ENCODE data around the gene E2F3. TPM values are rescaled to one million over a fixed set of nuclear protein-coding genes. Genes with fewer than 3 reads are reported as not detected.

Gene E2F3
- total RNA-seq, 1 experiment from 2014 or later = 27.1 TPM

DNA sequence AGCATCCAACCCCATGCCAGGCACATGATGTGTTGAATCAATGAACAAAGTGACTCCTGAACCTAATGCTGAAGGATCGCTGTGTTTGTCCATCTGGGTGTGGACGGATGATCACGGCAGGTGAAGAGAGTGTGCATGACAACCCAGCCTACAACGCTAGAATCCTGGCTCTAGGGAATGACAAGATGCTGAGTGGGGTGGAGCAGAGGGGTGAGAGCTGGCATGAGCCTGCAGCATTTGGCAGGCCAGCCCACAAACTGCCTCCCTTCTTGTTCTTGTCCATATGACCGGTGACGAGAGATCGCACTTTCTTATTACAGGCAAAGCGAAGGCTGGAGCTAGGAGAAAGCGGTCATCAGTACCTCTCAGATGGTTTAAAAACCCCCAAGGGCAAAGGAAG lies 77.8 kb downstream of the E2F3 start:
- Histone ChIP-seq H3K27ac (ENCODE audit: low read depth, low read length) (no peak overlapping the region), H3K36me3 (ENCODE audit: control insufficient read depth in 1 of 2, insufficient read depth in 2 of 2, low read length in 2 of 2) (peaks cover 24 to 41% of the 10 kb centered on the region in 2 experiments), H3K9ac (ENCODE audit: low read length) (no peak overlapping the region), H3K4me3 (replicated peaks in 1 of 2; ENCODE audit: low read depth in 1 of 2, low read length in 2 of 2) (no peak overlapping the region), H3K4me2 (ENCODE audit: low read length) (no peak overlapping the region), H3K27me3 (ENCODE audit: insufficient read depth, low read length) (no peaks in the 10 kb centered on the region), H3K4me1 (ENCODE audit: control insufficient read depth in 1 of 2, insufficient read depth in 2 of 2, low read length in 2 of 2) (no peaks in the 10 kb centered on the region), H3K79me2 (ENCODE audit: insufficient read depth, low read length) (peaks cover 46% of the 10 kb centered on the region), H2AFZ (ENCODE audit: low read depth, low read length, poor library complexity, severe bottlenecking) (no peak overlapping the region), H3K9me3 (ENCODE audit: control insufficient read depth in 1 of 2, insufficient read depth in 1 of 2, low read depth in 1 of 2, low read length in 2 of 2) (no peaks in the 10 kb centered on the region), H4K20me1 (ENCODE audit: insufficient read depth) (no peaks in the 10 kb centered on the region), H3K9me2 (ENCODE audit: insufficient read depth) (no peaks in the 10 kb centered on the region)
- BruUV-seq (replicated peaks) = no TSS peak
- intact Hi-C loops (cut with micrococcal nuclease) = no loop called here
- RAD21 ChIA-PET (ENCODE audit: low non-redundant PET in 1 of 2, low total read pairs in 2 of 2, uncharacterized antibody in 2 of 2, unreplicated experiment in 2 of 2) = no interaction called here
- ATAC-seq (no peak), DNase-seq (ENCODE audit: low read depth, low spot score) (no peak)
- POLR2A ChIA-PET = no interaction called here
- CTCF ChIA-PET = no interaction called here
- TF ChIP-seq EZH2phosphoT487 (IDR thresholded peaks at IDR 0.05; ENCODE audit: borderline replicate concordance) (no peak), POLR2A (IDR thresholded peaks at IDR 0.05; ENCODE audit: borderline replicate concordance, extremely low read depth, insufficient read depth, insufficient read length) (no peak), ZFX (IDR thresholded peaks at IDR 0.05) (no peak; the same call in 1 of the 2 replicates), EGR1 (IDR thresholded peaks at IDR 0.05; ENCODE audit: low read depth) (no peak), JUND (IDR thresholded peaks at IDR 0.05) (no peak)
- TF ChIP-seq, protein P1, sequence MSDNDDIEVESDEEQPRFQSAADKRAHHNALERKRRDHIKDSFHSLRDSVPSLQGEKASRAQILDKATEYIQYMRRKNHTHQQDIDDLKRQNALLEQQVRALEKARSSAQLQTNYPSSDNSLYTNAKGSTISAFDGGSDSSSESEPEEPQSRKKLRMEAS (IDR thresholded peaks at IDR 0.05) = no peak

DNA sequence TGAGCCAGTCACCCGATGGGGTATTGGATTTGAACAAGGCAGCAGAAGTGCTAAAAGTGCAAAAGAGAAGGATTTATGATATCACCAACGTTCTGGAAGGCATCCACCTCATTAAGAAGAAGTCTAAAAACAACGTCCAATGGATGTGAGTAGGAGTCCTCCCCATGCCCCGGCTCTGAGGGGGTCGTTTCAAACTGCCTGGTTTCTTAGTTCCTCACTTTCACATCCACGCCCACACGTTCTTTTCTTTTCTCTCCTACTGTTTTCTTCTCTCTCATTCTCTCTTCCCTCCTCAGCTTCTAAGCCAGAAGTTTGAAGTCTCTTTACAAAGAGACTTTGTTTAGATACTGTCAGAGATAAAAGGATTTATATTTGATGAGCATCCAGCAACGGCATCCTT lies 79.6 kb downstream of the E2F3 start:
- Histone ChIP-seq H3K4me1 (ENCODE audit: control insufficient read depth in 1 of 2, insufficient read depth in 2 of 2, low read length in 2 of 2) (no peaks in the 10 kb centered on the region), H3K27ac (ENCODE audit: low read depth, low read length) (no peak overlapping the region), H3K27me3 (ENCODE audit: insufficient read depth, low read length) (no peaks in the 10 kb centered on the region), H3K9ac (ENCODE audit: low read length) (no peak overlapping the region), H3K36me3 (ENCODE audit: control insufficient read depth in 1 of 2, insufficient read depth in 2 of 2, low read length in 2 of 2) (peaks cover 34 to 48% of the 10 kb centered on the region in 2 experiments), H3K79me2 (ENCODE audit: insufficient read depth, low read length) (peaks cover 31% of the 10 kb centered on the region), H3K4me2 (ENCODE audit: low read length) (no peak overlapping the region), H3K4me3 (replicated peaks in 1 of 2; ENCODE audit: low read depth in 1 of 2, low read length in 2 of 2) (no peak overlapping the region), H4K20me1 (ENCODE audit: insufficient read depth) (no peaks in the 10 kb centered on the region), H3K9me2 (ENCODE audit: insufficient read depth) (no peaks in the 10 kb centered on the region), H3K9me3 (ENCODE audit: control insufficient read depth in 1 of 2, insufficient read depth in 1 of 2, low read depth in 1 of 2, low read length in 2 of 2) (no peaks in the 10 kb centered on the region), H2AFZ (ENCODE audit: low read depth, low read length, poor library complexity, severe bottlenecking) (no peak overlapping the region)
- DNase-seq (ENCODE audit: low read depth, low spot score) (no peak), ATAC-seq (no peak)
- ChIA-PET POLR2A (no interaction called here), RAD21 (ENCODE audit: low non-redundant PET in 1 of 2, low total read pairs in 2 of 2, uncharacterized antibody in 2 of 2, unreplicated experiment in 2 of 2) (no interaction called here), CTCF (no interaction called here)
- TF ChIP-seq, protein P2, sequence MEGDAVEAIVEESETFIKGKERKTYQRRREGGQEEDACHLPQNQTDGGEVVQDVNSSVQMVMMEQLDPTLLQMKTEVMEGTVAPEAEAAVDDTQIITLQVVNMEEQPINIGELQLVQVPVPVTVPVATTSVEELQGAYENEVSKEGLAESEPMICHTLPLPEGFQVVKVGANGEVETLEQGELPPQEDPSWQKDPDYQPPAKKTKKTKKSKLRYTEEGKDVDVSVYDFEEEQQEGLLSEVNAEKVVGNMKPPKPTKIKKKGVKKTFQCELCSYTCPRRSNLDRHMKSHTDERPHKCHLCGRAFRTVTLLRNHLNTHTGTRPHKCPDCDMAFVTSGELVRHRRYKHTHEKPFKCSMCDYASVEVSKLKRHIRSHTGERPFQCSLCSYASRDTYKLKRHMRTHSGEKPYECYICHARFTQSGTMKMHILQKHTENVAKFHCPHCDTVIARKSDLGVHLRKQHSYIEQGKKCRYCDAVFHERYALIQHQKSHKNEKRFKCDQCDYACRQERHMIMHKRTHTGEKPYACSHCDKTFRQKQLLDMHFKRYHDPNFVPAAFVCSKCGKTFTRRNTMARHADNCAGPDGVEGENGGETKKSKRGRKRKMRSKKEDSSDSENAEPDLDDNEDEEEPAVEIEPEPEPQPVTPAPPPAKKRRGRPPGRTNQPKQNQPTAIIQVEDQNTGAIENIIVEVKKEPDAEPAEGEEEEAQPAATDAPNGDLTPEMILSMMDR (IDR thresholded peaks at IDR 0.05 in 2 of 3, conservative IDR thresholded peaks at IDR 0.05 in 1 of 3; ENCODE audit: borderline replicate concordance in 1 of 3, insufficient read depth in 1 of 3, low read depth in 2 of 3, low read length in 2 of 3) = no peak
- TF ChIP-seq SIN3A (IDR thresholded peaks at IDR 0.05; ENCODE audit: low read depth) (no peak), POLR2AphosphoS5 (IDR thresholded peaks at IDR 0.05; ENCODE audit: low read depth, low read length) (no peak), ZFX (IDR thresholded peaks at IDR 0.05) (no peak), FOSL1 (IDR thresholded peaks at IDR 0.05; ENCODE audit: low read depth) (no peak), RAD21 (IDR thresholded peaks at IDR 0.05; ENCODE audit: low read depth) (no peak), ELF1 (IDR thresholded peaks at IDR 0.05; ENCODE audit: borderline replicate concordance, low read depth) (no peak), EZH2phosphoT487 (IDR thresholded peaks at IDR 0.05; ENCODE audit: borderline replicate concordance) (no peak), SP1 (IDR thresholded peaks at IDR 0.05; ENCODE audit: low read depth) (no peak)
- TF ChIP-seq, protein P3, sequence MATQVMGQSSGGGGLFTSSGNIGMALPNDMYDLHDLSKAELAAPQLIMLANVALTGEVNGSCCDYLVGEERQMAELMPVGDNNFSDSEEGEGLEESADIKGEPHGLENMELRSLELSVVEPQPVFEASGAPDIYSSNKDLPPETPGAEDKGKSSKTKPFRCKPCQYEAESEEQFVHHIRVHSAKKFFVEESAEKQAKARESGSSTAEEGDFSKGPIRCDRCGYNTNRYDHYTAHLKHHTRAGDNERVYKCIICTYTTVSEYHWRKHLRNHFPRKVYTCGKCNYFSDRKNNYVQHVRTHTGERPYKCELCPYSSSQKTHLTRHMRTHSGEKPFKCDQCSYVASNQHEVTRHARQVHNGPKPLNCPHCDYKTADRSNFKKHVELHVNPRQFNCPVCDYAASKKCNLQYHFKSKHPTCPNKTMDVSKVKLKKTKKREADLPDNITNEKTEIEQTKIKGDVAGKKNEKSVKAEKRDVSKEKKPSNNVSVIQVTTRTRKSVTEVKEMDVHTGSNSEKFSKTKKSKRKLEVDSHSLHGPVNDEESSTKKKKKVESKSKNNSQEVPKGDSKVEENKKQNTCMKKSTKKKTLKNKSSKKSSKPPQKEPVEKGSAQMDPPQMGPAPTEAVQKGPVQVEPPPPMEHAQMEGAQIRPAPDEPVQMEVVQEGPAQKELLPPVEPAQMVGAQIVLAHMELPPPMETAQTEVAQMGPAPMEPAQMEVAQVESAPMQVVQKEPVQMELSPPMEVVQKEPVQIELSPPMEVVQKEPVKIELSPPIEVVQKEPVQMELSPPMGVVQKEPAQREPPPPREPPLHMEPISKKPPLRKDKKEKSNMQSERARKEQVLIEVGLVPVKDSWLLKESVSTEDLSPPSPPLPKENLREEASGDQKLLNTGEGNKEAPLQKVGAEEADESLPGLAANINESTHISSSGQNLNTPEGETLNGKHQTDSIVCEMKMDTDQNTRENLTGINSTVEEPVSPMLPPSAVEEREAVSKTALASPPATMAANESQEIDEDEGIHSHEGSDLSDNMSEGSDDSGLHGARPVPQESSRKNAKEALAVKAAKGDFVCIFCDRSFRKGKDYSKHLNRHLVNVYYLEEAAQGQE (IDR thresholded peaks at IDR 0.05; ENCODE audit: low read depth) = no peak
- BruUV-seq (replicated peaks) = no TSS peak
- intact Hi-C loops (cut with micrococcal nuclease) = no loop called here
